Measurements from ENCODE around the gene CCDC12. TPM values are rescaled to one million over a fixed set of nuclear protein-coding genes. Genes with fewer than 3 reads are reported as not detected.

The CCDC12 gene
- total RNA-seq, 1 donor from 2014 or later = 64.3 TPM

DNA sequence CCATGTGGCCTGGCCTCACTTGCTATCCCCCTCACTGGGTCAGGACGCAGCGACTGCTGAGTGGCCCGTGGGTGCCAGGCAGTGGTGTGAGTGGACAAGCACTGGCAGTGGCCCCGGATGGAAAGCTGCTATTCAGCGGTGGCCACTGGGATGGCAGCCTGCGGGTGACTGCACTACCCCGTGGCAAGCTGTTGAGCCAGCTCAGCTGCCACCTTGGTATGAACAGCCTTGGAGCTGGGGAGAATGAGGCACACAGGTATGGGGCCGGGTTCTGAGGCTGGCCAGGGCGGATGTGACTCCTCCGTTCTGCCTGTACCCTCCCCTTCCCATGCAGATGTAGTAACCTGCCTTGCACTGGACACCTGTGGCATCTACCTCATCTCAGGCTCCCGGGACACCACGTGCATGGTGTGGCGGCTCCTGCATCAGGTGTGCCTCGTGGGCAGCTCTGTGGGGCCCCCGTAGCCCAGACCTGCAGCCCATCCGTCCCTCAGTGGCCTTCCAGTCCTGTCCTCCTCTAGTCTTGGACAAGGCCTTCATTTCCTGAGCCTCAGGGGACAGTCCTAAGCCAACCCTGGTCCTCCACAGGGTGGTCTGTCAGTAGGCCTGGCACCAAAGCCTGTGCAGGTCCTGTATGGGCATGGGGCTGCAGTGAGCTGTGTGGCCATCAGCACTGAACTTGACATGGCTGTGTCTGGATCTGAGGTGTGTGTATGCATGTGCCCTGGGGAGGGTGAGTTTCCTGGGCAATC is 31.1 kb upstream of the CCDC12 start:
- Mint-ChIP-seq H3K4me1 (ENCODE audit: low read depth) (peaks cover 4% of the 10 kb centered on the region), H3K9me3 (ENCODE audit: low read depth) (no peaks in the 10 kb centered on the region), H3K27me3 (no peaks in the 10 kb centered on the region), H3K36me3 (ENCODE audit: insufficient read depth) (peaks cover 10% of the 10 kb centered on the region), H3K27ac (no peak overlapping the region), H3K4me3 (ENCODE audit: low read depth) (no peak overlapping the region)
- no peak for DNase-seq (ENCODE audit: low spot score, unreplicated experiment)
- no peak for TF ChIP-seq CTCF (IDR thresholded peaks at IDR 0.05; ENCODE audit: unreplicated experiment)

- no peak for DNase-seq (ENCODE audit: low spot score, unreplicated experiment)
- no peak for TF ChIP-seq CTCF (IDR thresholded peaks at IDR 0.05; ENCODE audit: unreplicated experiment)
- H3K27me3 Mint-ChIP-seq = no peaks in the 10 kb centered on the region
- peaks cover 11% of the 10 kb centered on the region for H3K36me3 Mint-ChIP-seq (ENCODE audit: insufficient read depth)
- no peak overlapping the region for H3K27ac Mint-ChIP-seq
- peaks cover 4% of the 10 kb centered on the region for H3K4me1 Mint-ChIP-seq (ENCODE audit: low read depth)
- no peaks in the 10 kb centered on the region for H3K9me3 Mint-ChIP-seq (ENCODE audit: low read depth)
- H3K4me3 Mint-ChIP-seq (ENCODE audit: low read depth) = no peak overlapping the region
Observed at GRCh38 chr3:47007001-47007400, 30.5 kb upstream of the CCDC12 start.

GRCh38 chr3:47006145-47006651 is 29.7 kb upstream of the CCDC12 start:
- H3K27ac Mint-ChIP-seq = no peak overlapping the region

DNA sequence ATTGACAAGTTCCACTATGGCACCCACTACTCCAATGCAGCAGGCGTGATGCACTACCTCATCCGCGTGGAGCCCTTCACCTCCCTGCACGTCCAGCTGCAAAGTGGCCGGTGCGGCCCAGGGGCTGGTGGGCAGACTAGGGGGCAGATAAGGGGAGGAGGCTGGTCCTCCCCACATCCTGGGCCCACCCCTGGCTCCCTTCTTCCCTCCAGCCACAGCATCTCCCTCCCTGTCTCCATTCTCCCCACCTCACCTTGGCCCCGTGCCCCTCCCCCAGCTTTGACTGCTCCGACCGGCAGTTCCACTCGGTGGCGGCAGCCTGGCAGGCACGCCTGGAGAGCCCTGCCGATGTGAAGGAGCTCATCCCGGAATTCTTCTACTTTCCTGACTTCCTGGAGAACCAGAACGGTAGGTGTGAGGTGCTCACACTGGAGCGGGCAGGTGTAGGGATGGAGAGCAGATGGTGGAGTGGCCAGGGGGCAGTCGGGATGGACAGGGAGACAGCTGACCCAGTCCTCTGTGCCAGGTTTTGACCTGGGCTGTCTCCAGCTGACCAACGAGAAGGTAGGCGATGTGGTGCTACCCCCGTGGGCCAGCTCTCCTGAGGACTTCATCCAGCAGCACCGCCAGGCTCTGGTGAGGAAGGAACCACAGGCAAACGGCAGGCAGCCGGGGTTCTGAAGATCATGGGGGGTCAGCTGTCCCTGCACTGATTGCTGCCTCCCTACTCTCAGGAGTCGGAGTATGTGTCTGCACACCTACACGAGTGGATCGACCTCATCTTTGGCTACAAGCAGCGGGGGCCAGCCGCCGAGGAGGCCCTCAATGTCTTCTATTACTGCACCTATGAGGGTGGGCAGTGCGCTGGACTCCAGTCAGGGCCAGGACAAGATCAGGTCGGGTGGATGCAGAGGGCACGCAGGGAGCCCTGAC is 28.9 kb upstream of the CCDC12 start:
- H3K36me3 Mint-ChIP-seq (ENCODE audit: insufficient read depth) = peaks cover 11% of the 10 kb centered on the region
- H3K9me3 Mint-ChIP-seq (ENCODE audit: low read depth) = no peaks in the 10 kb centered on the region
- peaks cover 4% of the 10 kb centered on the region for H3K4me1 Mint-ChIP-seq (ENCODE audit: low read depth)
- no peak overlapping the region for H3K27ac Mint-ChIP-seq
- no peak overlapping the region for H3K4me3 Mint-ChIP-seq (ENCODE audit: low read depth)
- H3K27me3 Mint-ChIP-seq = no peaks in the 10 kb centered on the region
- no peak for DNase-seq (ENCODE audit: low spot score, unreplicated experiment)
- TF ChIP-seq CTCF (IDR thresholded peaks at IDR 0.05; ENCODE audit: unreplicated experiment) = no peak

More at GRCh38 chr3:47006145-47006651, 29.7 kb upstream of the CCDC12 start:
- no peak for TF ChIP-seq CTCF (IDR thresholded peaks at IDR 0.05; ENCODE audit: unreplicated experiment)
- H3K4me3 Mint-ChIP-seq (ENCODE audit: low read depth) = no peak overlapping the region
- H3K27me3 Mint-ChIP-seq = no peaks in the 10 kb centered on the region
- H3K9me3 Mint-ChIP-seq (ENCODE audit: low read depth) = no peaks in the 10 kb centered on the region
- H3K4me1 Mint-ChIP-seq (ENCODE audit: low read depth) = peaks cover 4% of the 10 kb centered on the region
- H3K36me3 Mint-ChIP-seq (ENCODE audit: insufficient read depth) = peaks cover 11% of the 10 kb centered on the region
- no peak for DNase-seq (ENCODE audit: low spot score, unreplicated experiment)

Measured in progenitor cell of endocrine pancreas (in vitro differentiated cells).